GM12878 (cell line): Measurements from ENCODE around the gene MTHFR. TPM values are rescaled to one million over a fixed set of nuclear protein-coding genes. Genes with fewer than 3 reads are reported as not detected.

Experiments
- ATF2 ChIP-seq: IDR thresholded peaks from 2 replicates; pipeline ENCODE4 v1.6.1; 2012; ENCODE audit warnings: low read length, inconsistent platforms
- ATF3 ChIP-seq: IDR thresholded peaks from 2 replicates; pipeline ENCODE4 v1.6.1; 2011; ENCODE audit warnings: low read depth, mild to moderate bottlenecking, low read length, moderate library complexity, borderline replicate concordance; ENCODE audit errors: extremely low read depth
- BCL3 ChIP-seq: IDR thresholded peaks from 2 replicates; pipeline ENCODE4 v1.6.1; 2011; ENCODE audit warnings: borderline replicate concordance, low read depth, mild to moderate bottlenecking, moderate library complexity, low read length; ENCODE audit not compliant: insufficient read depth, poor library complexity, severe bottlenecking
- BRCA1 ChIP-seq: IDR thresholded peaks from 2 replicates; pipeline ENCODE4 v1.6.1; 2011; ENCODE audit warnings: low read depth, low read length, improper control_type of control experiment
- CEBPZ ChIP-seq: fragments of 150-350 bp; IDR thresholded peaks from 2 replicates; pipeline ENCODE4 v1.6.1; 2016; ENCODE audit warnings: low read depth, low read length
- ETV6 ChIP-seq, 2 experiments: fragments of 450-650 bp in 1 of 2; IDR thresholded peaks in 1 of 2; conservative IDR thresholded peaks in 1 of 2; 2 replicates each; pipeline ENCODE4 v1.6.1; 2014; ENCODE audit warnings: antibody characterized with exemption in 1 of 2, borderline replicate concordance in 1 of 2, low read depth in 1 of 2, mild to moderate bottlenecking in 1 of 2, moderate library complexity in 1 of 2
- HCFC1 ChIP-seq: fragments of 150-350 bp; IDR thresholded peaks from 2 replicates; pipeline ENCODE4 v1.6.1; 2014; ENCODE audit warnings: low read length
- NFXL1 ChIP-seq: fragments of 450-650 bp; IDR thresholded peaks from 2 replicates; pipeline ENCODE4 v1.6.1; 2017; ENCODE audit warnings: antibody characterized with exemption, mild to moderate bottlenecking, borderline replicate concordance
- NFYA ChIP-seq: IDR thresholded peaks from 2 replicates; pipeline ENCODE4 v1.6.1; 2011; ENCODE audit warnings: low read depth, mild to moderate bottlenecking, low read length, improper control_type of control experiment, borderline replicate concordance
- PRDM15 ChIP-seq: fragments of 450-650 bp; formaldehyde crosslinking; IDR thresholded peaks from 2 replicates; pipeline ENCODE4 v1.4.0; 2020; ENCODE audit warnings: mild to moderate bottlenecking, moderate library complexity
- RELB ChIP-seq: fragments of 450-650 bp; IDR thresholded peaks from 2 replicates; pipeline ENCODE4 v1.6.1; 2017; ENCODE audit warnings: low read depth, mild to moderate bottlenecking, moderate library complexity
- YBX1 ChIP-seq: fragments of 450-650 bp; IDR thresholded peaks from 2 replicates; pipeline ENCODE4 v1.6.1; 2016; ENCODE audit warnings: antibody characterized with exemption
- ZNF274 ChIP-seq: IDR thresholded peaks from one replicate; pipeline ENCODE4 v1.8.0; 2011; ENCODE audit not compliant: insufficient read length, insufficient read depth
- ZNF622 ChIP-seq: fragments of 450-650 bp; IDR thresholded peaks from 2 replicates; pipeline ENCODE4 v1.6.1; 2017; ENCODE audit warnings: mild to moderate bottlenecking, inconsistent platforms
- polyA plus RNA-seq, 11 experiments: library from polyadenylated mRNA; depleted of rRNA in 4 of 11; unstranded in 6 of 11; stranded (reverse) in 5 of 11; fragments of >200 nt; fragmentation: Nextera tagmentation in 4 of 11; fragmentation: Illumina TruSeq in 1 of 11; extraction: Ambion mirVana in 4 of 11; extraction: Trizol in 1 of 11; gene quantifications; 1 replicate in 1 of 11; 2 replicates in 10 of 11; pipeline versions ENCODE4 v1.2.1 to v1.2.3, GENCODE V29; 2011 to 2016; ENCODE audit warnings: inconsistent platforms in 2 of 11, missing spikeins in 2 of 11, low read depth in 1 of 11
- total RNA-seq, 4 experiments: library from RNA; depleted of rRNA in 3 of 4; stranded (reverse); fragments of >200 nt in 3 of 4; fragmentation: Illumina TruSeq in 1 of 4; extraction: Trizol in 1 of 4; gene quantifications; 2 replicates each; pipeline versions ENCODE4 v1.2.1 to v1.2.3, GENCODE V29; 2013 to 2021

MTHFR gene
- total and polyA plus RNA-seq, 10 of the 15 experiments (the other 5 are each of a cell fraction or from before 2014, with no cell fraction given) = 1.0 to 16.8 (median 9.4) TPM

GRCh38 chr1:11802973-11803885 is 2.5 kb downstream of the MTHFR start (continued):
- TF ChIP-seq CEBPZ = no peak
- no peak for TF ChIP-seq ZNF622
- no peak for TF ChIP-seq ATF3
- no peak for TF ChIP-seq HCFC1
- TF ChIP-seq ETV6 (conservative IDR thresholded peaks at IDR 0.05 in 1 of 2, IDR thresholded peaks at IDR 0.05 in 1 of 2; ENCODE audit: borderline replicate concordance in 1 of 2, low read depth in 1 of 2) = no peak
- no peak for TF ChIP-seq NFYA
- no peak for TF ChIP-seq BCL3
- no peak for TF ChIP-seq ATF2
- no peak for TF ChIP-seq BRCA1
- TF ChIP-seq RELB = no peak
- TF ChIP-seq NFXL1 = no peak
- TF ChIP-seq YBX1 = no peak
- no peak for TF ChIP-seq ZNF274
- no peak for TF ChIP-seq PRDM15 (CRISPR knock-in tag)
